ENCODE measurements around the gene UXS1.

UXS1 gene

GRCh38 chr2:106120432-106120831, 73.7 kb downstream of the UXS1 start:
- Histone ChIP-seq H3K27me3 (no peaks in the 10 kb centered on the region), H3K4me1 (no peaks in the 10 kb centered on the region), H3K9me3 (no peaks in the 10 kb centered on the region), H3K36me3 (peaks cover 19 to 42% (median 25%) of the 10 kb centered on the region in 3 donors), H3K27ac (no peak overlapping the region), H3K4me3 (no peak overlapping the region)
- intact Hi-C loops (cut with DNase I; ENCODE audit: low total_unique reads) = no loop called here
- DNase-seq = no peak
- TF ChIP-seq, protein P1, sequence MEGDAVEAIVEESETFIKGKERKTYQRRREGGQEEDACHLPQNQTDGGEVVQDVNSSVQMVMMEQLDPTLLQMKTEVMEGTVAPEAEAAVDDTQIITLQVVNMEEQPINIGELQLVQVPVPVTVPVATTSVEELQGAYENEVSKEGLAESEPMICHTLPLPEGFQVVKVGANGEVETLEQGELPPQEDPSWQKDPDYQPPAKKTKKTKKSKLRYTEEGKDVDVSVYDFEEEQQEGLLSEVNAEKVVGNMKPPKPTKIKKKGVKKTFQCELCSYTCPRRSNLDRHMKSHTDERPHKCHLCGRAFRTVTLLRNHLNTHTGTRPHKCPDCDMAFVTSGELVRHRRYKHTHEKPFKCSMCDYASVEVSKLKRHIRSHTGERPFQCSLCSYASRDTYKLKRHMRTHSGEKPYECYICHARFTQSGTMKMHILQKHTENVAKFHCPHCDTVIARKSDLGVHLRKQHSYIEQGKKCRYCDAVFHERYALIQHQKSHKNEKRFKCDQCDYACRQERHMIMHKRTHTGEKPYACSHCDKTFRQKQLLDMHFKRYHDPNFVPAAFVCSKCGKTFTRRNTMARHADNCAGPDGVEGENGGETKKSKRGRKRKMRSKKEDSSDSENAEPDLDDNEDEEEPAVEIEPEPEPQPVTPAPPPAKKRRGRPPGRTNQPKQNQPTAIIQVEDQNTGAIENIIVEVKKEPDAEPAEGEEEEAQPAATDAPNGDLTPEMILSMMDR (IDR thresholded peaks at IDR 0.05) = no peak

DNA sequence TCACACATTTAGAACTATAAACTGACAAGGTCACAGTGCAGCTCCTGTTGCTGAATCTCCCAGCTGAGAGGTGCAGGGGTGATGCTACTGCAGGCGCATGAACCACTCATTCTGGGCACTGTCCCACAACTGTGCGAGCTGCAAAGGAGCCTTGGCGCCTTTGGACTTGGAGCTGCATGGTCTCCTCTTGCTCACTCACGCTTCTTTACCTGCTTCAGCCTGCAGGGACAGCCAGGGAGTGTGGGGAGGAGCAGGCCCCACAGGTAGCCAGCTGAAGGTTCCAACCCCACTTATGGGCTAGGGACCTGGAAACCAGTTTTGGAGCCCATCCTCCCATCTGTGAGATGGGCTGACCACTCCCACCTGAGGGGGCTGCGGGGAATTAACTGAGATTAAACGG, 75.0 kb downstream of the UXS1 start:
- H3K9me3 ChIP-seq = no peaks in the 10 kb centered on the region
- H3K4me3 ChIP-seq = no peak overlapping the region
- H3K27me3 ChIP-seq = no peaks in the 10 kb centered on the region
- peaks cover 19 to 31% (median 19%) of the 10 kb centered on the region in 3 donors for H3K36me3 ChIP-seq
- intact Hi-C loops (cut with DNase I; ENCODE audit: low total_unique reads) = no loop called here
- H3K27ac ChIP-seq = no peak overlapping the region
- no peak for DNase-seq
- TF ChIP-seq, protein P1 (IDR thresholded peaks at IDR 0.05) = no peak
- no peaks in the 10 kb centered on the region for H3K4me1 ChIP-seq

GRCh38 chr2:106117882-106118684, 76.0 kb downstream of the UXS1 start:
- Histone ChIP-seq H3K27me3 (no peaks in the 10 kb centered on the region), H3K4me3 (no peak overlapping the region), H3K9me3 (no peaks in the 10 kb centered on the region), H3K4me1 (no peaks in the 10 kb centered on the region), H3K27ac (no peak overlapping the region), H3K36me3 (peaks cover 19 to 31% (median 19%) of the 10 kb centered on the region in 3 donors)
- TF ChIP-seq, protein P1 (IDR thresholded peaks at IDR 0.05) = no peak
- intact Hi-C loops (cut with DNase I; ENCODE audit: low total_unique reads) = no loop called here
- no peak for DNase-seq

DNA sequence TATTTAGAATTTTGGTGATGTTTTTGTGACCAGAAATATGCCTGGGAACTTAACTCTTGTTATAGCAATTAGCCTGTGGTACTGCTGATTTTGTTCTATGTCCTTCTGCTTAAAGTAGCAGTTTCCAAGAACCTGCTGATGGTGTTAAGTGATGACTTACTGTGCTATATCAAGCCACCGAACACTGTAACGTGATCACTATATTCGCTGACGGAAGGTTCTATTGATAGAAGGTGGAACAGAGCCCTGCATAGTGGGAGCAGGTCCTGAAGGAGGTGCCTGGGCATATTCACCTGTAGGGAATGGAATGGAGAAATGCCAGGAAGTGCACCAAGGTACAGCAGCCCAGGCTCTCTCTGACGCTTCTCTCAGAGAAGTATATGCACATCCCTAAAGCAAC, 76.8 kb downstream of the UXS1 start:
- intact Hi-C loops (cut with DNase I; ENCODE audit: low total_unique reads) = no loop called here
- Histone ChIP-seq H3K4me1 (no peaks in the 10 kb centered on the region), H3K27ac (no peak overlapping the region), H3K36me3 (peaks cover 14 to 27% (median 14%) of the 10 kb centered on the region in 3 donors), H3K9me3 (no peaks in the 10 kb centered on the region), H3K4me3 (no peak overlapping the region), H3K27me3 (no peaks in the 10 kb centered on the region)
- no peak for DNase-seq
- TF ChIP-seq, protein P1 (IDR thresholded peaks at IDR 0.05) = no peak

DNA sequence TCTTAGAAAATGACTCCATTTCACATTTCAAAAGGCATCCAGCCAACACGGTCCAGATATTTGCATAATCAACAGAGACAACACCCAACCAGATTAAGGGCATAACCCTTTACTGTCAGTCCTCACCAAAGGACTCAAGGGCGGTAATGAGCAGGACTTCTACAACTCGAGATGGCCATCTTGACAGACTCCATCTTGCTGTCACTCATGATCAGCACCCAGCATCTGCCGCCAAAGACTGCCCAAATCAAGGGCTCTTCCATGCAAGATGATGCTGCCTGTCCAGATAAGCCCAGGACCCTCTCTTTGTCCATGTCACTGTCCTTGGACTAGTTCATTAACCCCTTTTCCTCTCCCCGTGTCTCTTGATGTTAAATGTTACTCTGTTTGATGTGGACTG, 77.9 kb downstream of the UXS1 start:
- TF ChIP-seq, protein P1 (IDR thresholded peaks at IDR 0.05) = no peak
- H3K27ac ChIP-seq = no peak overlapping the region
- intact Hi-C loops (cut with DNase I; ENCODE audit: low total_unique reads) = no loop called here

More for the DNA sequence above, 77.9 kb downstream of the UXS1 start:
- Histone ChIP-seq H3K9me3 (no peaks in the 10 kb centered on the region), H3K27me3 (no peaks in the 10 kb centered on the region), H3K36me3 (peaks cover 18 to 28% (median 19%) of the 10 kb centered on the region in 3 donors), H3K4me1 (no peaks in the 10 kb centered on the region), H3K4me3 (no peak overlapping the region)
- DNase-seq = no peak
